GM21423 (cell line): Measurements from ENCODE around the gene MRPL17.
"Not testable (repeated sequence)": the region's sequence is repeated elsewhere in the genome, so short reads cannot be mapped to it uniquely, and the experiment has no call there.

Experiments
- ATAC-seq: cut with Tn5 transposase; IDR thresholded peaks from one replicate; pipeline ENCODE4 v1.9.1; 2021; ENCODE audit warnings: mild to moderate bottlenecking, moderate library complexity; ENCODE audit not compliant: unreplicated experiment

MRPL17 gene

DNA sequence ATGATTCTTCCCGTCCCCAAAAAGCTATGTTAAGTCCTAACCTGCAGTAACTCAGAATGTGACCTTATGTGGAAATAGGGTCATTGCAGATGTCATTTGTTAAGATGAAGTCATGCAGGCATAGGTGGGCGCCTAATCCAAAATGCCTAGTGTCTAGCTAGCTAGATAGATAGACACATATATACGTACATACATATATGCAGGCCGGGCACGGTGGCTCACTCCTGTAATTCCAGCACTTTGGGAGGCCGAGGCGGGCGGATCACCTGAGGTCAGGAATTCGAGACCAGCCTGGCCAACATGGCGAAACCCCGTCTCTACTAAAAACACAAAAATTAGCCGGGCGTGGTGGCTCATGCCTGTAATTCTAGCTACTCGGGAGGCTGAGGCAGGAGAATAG is 928 bp upstream of the MRPL17 start:
- not testable (repeated sequence) for ATAC-seq

DNA sequence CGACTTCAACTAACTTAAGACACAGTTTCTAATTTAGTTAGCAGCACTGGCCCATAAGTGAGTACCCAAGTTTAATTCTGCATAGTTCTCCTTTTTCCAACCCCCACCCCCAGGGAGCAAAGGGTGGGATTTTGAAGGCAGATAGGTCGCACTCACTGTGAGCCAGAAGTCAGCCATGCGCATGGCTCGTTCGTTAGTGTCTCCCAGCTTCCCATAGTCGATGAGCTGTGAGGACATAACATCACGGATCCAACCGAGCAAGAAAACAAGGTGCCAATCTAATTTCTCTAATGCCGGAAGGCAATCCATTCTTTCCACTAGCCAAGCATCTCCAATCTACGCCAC is 577 bp downstream of the MRPL17 start:
- peak; percentile 1 for ATAC-seq

DNA sequence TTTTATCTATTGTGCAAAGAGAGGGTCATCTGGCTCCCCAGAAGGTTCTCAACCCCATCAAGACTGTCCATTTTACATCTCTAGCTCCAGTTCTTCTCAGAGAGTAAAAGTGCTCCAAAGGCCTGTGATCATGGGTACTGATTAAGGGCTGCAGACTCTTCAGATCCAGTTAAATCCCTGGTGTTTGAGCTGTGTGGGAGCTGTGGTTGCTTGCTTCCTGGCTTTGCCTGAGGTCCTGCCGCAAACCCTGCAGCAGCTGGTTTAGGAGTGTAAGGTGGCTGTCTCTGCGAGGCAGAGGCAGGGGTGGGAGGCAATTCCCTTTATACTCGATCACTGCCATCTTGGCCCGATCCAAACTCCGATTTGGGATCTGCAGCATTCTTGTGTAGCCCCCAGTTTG is 1.2 kb downstream of the MRPL17 start:
- no peak for ATAC-seq

DNA sequence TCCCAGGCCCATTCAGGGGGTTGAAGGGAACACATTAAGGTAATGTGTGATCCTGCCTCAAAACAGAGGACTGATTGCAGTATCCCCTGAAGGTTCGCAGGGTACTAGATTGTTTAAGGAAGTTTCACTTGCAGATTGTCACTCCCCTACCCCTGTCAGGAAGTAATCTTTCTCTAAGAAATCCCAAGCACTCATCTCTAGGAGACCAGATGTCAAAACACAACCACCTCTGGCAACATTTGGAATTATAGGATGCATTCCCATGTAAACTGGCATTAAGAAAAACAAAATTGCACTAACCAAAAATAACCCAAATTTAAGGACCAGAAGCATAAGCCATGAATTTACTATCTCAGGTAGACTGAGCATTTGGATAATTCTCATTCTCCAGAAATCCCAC is 1.6 kb downstream of the MRPL17 start:
- no peak for ATAC-seq

DNA sequence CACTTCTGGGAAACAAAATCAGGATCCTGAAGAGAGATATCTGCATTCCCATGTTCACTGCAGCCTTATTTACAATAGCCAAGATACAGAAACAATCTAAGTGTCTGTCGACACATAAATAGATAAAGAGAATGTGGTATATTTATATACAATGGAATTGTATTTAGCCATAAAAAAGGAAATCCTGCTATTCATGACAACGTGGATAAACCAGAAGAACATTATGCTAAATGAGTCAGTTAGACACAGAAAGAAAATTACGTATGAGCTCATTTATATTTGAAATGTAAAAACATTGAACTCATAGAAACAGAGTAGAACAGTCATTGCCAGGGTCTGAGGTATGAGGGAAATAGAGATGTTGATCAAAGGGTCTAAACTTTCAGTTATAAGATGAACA is 6.1 kb downstream of the MRPL17 start:
- no peak for ATAC-seq

DNA sequence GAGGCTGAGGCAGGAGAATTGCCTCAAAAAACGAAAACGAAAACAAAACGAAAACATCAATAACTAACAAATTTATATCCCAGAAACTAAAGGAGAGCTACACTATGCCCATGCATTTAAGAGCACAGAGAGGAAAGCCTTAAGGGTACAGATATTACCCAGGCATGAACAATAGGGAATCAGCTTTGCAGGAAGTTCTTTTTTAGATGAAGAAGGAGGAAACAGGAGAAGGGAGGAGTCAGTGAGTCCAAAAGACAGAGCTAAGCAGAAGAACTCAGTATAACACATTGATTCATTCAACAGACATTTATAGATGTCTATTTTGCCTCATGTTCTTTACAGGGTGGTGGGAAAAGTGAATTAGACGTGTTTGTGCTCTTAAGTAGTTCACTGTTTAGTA is 8.3 kb downstream of the MRPL17 start:
- ATAC-seq = no peak

DNA sequence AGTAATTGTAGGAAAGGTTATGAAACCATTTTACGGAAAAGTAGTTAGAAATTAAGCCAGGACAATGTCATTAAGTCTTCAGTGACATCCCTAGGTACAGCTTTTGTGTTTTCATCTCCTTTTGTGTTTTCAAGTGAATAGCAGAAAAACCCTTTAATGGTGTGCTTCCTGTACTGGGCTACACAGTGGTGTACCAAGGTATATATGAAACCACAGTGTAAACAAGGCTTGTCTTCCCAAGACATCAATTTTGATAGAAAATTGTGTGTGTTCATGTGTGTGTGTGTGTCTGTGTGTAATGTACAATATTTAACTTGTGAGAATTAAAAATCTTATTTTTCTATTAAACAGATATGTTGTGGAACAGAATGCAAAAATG is 8.9 kb downstream of the MRPL17 start:
- ATAC-seq = no peak

DNA sequence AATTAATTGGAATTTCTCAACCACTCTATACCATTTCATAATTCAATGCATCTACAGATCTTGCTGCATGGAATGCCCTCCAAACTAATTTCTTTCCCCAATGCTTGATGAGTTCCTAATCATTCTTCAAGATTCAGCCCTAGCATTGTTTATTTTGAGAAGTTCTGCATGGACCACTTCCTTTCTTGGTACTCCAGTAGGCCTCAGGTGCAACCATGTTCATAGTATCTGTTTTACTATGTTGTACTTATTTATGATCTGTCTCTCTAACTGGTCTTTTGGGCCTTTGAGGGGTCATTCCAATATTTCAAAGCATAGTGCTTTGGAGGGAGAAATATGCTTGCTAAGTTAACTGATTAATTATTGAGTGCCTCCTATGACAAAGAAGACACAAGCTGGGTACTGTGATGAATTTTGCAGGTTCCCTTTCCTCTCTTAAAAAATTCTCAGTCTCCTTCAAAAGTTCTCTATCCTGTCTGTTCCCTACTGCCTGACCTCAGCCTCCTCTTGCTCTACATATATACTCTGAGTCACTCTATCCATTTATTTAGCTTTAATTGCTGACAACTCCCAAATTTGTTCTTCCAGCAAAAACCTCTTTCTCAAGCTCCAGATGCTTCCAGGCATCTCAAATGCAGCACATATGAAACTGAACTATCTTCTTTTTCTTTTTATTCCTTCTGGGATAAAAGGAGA is 9.5 kb downstream of the MRPL17 start:
- ATAC-seq = no peak

DNA sequence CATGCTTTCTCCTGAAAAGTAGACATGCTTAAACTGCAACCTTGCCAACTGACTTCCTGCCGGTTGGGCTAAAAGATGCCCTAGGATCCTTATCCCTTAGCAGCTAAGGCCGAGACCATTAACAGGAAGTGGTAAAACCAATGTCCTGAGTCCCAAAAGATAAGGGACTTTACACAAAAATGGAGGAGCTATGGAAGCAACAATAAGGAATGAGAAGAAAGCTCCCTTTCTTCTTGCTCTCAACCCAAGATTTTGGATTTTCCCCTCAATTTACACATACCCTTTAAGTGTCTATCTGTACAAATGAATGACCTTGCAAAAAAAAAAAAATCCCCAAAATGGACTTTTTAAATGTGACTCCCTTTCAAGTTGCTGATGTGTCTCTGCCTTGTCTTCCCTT is 11.1 kb downstream of the MRPL17 start:
- no peak for ATAC-seq

DNA sequence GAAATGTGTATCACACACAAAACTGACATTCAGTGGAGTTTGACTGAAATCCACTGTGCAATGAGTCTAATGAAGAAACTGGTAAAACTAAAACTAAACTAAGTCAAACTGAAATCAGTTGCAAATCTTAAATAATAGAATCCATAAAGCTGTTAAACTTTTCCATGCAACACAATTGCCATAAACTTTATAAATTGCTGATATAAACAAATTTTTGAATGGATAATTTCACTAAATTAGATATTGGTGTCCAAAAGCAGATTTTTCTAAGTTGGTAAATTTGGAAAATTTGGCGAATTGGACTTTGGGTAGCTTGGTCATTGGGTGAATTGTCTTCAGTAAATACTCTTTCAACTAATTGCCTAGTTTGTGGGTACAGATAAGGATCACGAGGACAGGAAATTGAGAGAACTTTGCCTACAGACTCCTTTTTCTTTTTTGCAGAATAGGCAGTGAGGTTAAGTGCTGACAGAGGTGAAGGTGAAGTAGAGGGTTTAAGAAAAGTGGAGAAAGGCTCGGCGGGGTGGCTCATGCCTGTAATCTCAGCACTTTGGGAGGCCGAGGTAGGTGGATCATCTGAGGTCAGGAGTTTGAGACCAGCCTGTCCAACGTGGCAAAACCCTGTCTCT is 12.8 kb downstream of the MRPL17 start:
- ATAC-seq = no peak

DNA sequence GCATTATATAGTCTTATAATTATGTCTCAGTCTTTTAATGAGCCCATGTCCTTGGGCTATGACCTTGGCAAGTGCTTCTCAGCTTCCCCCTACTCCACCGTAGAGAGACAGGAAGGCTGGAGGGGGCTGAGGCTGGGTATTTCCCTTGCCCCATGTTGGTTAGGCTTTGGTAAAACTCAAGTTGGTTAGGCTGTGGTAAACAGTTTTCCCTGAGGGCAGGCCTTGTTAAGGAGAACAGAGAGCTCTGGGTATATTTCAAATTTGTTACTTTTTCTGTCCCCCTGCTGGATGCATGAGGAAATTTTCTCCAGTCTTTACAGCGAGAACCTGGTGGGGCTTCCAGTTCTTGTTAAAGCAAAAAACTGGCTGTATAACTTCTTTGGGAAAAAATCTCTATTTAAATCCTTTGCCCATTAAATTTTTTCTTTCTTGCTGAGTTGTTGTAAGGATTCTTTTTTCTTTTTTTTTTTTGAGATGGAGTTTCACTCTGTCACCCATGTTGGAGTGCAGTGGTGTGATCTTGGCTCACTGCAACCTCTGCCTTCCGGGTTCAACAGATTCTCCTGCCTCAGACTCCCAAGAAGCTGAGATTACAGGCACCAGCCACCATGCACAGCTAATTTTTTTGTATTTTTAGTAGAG is 15.3 kb downstream of the MRPL17 start:
- peak; percentile 67 for ATAC-seq

DNA sequence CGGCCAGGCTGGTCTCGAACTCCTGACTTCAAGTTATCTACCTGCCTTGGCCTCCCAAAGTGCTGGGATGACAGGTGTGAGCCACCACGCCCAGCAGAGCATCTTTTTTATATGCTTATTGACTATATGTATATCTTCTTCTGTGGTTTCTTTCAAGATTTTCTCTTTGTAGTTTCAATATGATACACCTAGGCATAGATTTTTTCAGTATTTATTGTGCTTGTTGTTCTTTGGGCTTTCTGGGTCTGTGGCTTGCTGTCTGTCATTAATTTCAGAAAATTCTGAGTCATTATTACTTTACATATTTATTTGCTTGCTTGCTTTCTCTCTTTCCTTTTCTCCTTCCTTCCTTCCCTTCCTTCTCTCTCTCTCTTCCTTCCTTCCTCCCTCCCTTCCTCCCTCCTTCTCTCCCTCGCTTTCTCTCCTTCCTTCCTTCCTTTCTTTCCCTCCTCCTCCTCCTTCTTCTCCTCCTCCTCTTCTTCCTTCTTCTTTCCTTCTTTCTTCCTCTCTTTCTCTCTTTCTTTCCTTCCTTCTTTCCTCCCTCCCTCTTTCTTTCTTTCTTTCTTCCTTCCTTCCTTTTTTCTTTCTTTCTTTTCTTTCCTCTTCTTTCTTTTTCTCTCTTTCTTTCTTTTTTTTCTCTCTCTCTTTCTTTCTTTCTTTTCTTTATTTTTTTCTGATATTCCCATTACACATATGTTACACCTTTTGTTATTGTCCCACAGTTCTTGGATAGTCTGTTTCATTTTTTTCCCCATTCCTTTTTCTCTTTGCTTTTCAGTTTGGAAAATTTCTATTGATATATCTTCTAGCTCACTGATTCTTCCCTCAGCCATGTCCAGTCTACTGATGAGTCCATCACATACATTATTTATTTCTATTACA is 16.6 kb downstream of the MRPL17 start:
- no peak for ATAC-seq

DNA sequence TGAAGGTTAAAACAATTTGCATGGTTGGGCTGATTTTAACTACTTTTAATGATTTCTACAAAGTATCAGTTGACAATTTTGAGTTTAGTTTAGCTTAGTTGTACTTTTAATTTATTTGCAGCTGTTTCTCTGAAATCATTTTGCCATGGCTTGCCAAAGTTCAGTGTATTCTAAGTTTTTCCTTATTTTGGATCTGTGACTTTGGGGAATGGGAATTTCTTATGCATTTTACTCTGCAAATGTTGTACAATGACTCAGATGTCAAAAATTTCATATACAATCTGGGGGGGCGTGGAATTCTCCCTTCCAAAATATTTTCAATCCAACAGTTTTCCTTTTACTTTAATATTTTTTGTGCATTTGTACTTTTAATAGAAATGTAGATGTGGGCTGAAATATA is 18.6 kb downstream of the MRPL17 start:
- ATAC-seq = no peak

DNA sequence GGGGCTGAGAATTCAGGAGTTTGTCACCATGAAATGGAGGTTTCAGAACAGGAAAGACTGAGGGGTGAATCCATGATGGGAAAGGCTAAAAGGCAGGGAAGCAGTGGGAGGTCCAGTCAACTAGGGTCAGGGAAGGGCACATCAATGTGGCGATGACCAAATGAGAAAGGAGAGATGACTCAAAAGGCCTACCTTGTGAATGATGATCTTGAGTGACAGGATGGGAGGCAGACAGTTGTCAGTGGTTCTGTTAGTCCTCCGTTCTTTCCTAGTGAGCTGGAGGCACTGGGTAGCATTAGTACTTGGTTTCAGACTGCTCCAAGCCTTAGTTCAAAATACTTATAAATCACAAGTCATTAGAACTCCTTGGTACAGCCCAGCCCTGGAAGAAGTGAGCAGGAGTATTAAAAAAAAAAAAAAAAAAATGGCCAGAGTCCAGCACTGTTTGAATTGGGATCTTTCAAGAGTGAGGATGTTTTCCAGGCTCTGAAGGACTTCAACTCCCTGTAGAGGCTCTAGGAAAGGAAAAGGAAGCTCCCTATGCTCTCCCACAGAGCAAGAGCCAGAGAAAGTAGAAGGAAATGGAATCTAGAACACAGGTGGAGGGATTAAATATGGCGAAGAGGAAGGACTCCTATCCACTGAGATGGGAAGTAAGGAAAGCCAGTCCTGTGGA is 19.2 kb downstream of the MRPL17 start:
- ATAC-seq = no peak

DNA sequence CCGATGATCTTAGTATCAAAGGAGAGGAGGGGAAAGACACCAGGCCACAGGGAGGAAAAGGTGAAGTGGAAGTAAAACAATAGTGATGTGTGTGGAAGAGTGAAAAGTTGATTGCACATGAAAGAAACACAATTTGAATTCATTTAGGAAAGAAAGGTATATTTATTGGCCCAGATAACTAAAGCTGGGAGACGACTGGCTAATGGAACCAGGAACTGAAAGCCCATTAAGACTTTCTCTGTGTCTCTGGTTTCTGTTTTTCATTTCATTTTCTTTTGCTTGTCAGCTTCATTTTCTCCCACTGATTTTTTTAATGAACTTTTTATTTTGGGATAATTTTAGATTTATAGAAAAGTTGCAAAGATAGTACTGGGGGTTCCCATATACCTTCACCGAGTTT is 22.4 kb downstream of the MRPL17 start:
- no peak for ATAC-seq

DNA sequence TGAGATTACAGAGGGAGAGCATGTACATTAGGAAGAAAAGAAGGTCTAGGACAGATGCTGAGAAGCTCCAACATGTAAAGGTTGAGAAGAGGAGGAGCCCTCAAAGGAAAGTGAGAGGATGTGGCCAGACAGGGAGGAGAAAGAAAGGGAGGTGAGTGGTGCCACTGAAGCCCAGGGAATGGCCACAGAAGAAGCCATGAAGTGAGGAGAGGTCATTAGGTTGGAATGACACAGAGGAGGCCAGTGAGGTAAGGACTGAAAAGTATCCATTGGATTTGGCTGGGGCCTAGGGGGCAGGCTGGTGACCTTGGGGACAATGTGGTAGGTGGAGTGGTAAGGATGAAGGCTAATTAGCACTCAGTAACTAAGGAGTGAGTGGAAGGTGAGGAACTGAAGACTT is 24.5 kb downstream of the MRPL17 start:
- ATAC-seq = no peak

DNA sequence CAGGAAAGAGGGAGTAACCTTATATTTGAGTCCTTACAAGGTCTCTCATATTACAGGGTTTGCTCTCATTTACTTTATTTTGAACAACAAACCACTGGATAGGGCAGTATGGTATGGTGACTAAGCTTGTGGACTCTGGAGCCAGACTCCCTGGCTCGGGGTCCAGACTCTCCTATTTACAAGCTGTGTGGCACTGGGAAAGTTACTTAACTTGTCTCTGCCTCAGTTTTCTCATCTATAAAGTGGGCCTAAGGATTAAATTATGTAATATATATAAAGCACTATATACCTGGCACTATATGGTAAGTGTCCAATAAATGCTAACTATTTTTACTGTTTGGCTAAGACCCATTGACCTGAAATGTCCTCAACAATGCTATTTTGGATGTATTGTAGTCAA is 25.8 kb downstream of the MRPL17 start:
- no peak for ATAC-seq

DNA sequence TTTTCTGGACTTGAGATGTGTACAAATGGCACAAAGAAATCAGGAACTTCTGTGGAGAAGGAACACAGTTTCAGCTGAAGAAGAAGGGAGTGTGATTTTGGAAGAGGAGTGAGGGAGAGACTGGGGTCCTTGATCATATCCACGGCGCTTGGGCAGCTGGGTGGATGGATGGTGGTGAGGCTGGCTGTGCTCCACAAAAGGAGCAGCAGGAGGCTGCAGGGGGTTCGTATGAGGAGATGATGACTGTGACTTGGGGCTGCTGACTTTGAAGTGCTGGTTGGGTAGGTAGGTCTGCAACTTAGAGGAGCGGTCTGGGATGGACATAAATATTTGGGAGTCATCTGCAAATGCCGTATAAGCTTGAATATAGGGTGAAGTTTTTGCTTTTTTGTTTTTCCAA is 26.2 kb downstream of the MRPL17 start:
- ATAC-seq = no peak

DNA sequence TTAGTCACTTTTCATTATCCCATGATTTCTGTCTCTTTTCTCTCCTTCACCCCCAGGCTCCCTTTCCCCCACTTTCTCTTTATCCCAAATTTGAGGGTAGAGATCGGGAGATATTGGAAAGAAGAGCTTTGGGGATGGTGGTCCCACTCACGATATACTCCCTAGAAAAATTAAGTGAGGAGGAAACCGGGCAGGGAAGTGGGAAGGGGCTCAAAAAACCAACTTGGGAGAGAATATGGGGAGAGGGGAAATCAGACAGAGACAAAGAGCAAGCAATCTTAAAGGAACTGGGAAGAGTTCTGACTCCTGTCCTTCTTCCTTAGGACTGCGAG is 26.6 kb downstream of the MRPL17 start:
- no peak for ATAC-seq

DNA sequence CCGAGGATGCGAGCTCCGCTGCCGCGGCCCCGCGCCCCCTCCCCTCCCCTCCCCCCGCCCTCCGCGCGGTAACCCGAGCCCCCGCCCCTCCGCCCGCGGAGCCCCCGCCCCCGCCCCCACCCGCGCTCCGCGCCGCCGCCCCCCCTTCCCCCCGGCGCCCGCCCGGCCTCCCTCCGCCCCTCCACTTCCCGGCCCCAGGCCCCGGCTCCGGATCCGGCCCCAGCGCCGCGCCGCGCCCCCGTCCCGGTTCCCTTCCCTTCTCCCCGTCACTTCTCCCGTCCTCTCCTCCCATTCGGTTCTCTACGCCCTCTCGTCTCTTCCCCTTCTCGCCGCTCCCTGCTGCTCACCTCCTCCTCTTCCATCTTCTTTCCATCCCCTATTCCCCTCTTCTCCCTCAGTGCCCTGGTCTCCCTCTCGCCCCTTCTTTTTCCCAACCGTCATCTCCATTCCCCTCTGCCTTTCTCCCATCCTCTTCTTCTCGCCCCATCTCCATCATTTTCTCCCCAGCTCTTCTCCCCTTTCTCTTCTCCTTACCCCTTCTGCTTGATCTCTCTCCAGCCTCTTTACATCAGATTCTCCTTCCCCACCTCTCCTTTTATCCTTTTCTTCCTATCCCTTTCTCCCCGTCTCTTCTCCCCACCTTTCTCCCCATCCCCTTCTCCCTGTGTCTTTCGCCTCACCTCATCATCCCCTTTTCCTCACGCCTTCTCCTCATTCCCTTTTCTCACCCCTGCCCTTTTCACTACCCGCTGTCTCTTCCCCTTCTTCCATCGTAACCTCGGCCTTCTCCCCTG is 27.2 kb downstream of the MRPL17 start, which contains the start of gene DCHS1:
TSS of gene DCHS1 (minus strand) at position 20 of the 794 bp plus-strand sequence. CDS start 14,196 bp downstream, outside the sequence.
- ATAC-seq = no peak
